H1 (cell line): Measurements from ENCODE around the gene MAPK1. TPM values are rescaled to one million over a fixed set of nuclear protein-coding genes. Genes with fewer than 3 reads are reported as not detected.

Experiments
- CTCF ChIA-PET: fragments of 300-600 bp; sonication (Branson Sonifier 250); formaldehyde crosslinking; loops from one replicate; lab custom pipeline; 2021; ENCODE audit not compliant: partially characterized antibody; lab: Charles Lee
- POLR2A ChIA-PET: fragments of 300-600 bp; sonication (Branson Sonifier 250); formaldehyde crosslinking; loops from one replicate; lab custom pipeline; 2021; ENCODE audit warnings: inconsistent platforms; ENCODE audit not compliant: partially characterized antibody; lab: Charles Lee
- DNase-seq, 2 experiments: peaks; one replicate each; pipeline versions ENCODE4 v3.0.0 to v3.0.0-alpha.2; 2010 to 2022; ENCODE audit warnings: low spot score in 2 of 2, low read depth in 1 of 2, mixed read lengths in 1 of 2
- FAIRE-seq: peaks from 2 replicates; lab custom pipeline; 2011; peaks lifted over from hg19 to GRCh38; lab: Jason Lieb, UNC
- H2AFZ ChIP-seq: 2 replicates; pipeline ENCODE4 v1.8.1; 2012; ENCODE audit warnings: low read length, inconsistent platforms
- H2AK5ac ChIP-seq: 2 replicates; pipeline ENCODE4 v1.6.1; 2013; ENCODE audit warnings: low read depth, low read length
- H2BK120ac ChIP-seq: replicated peaks from 2 replicates; pipeline ENCODE3; 2013; ENCODE audit warnings: low read depth, low read length, inconsistent platforms
- H2BK12ac ChIP-seq: 2 replicates; pipeline ENCODE4 v1.6.1; 2013; ENCODE audit warnings: low read depth, low read length
- H2BK15ac ChIP-seq: 2 replicates; pipeline ENCODE4 v1.6.1; 2013; ENCODE audit warnings: low read length
- H2BK20ac ChIP-seq: 2 replicates; pipeline ENCODE4 v1.6.1; 2013; ENCODE audit warnings: low read length
- H2BK5ac ChIP-seq: 2 replicates; pipeline ENCODE4 v1.6.1; 2013; ENCODE audit warnings: low read depth, low read length
- H3K14ac ChIP-seq: 2 replicates; pipeline ENCODE4 v1.6.1; 2013; ENCODE audit warnings: inconsistent platforms; ENCODE audit not compliant: insufficient read length
- H3K18ac ChIP-seq: 2 replicates; pipeline ENCODE4 v1.6.1; 2013; ENCODE audit warnings: low read length; ENCODE audit errors: extremely low read depth
- H3K23ac ChIP-seq: 2 replicates; pipeline ENCODE4 v1.6.1; 2013; ENCODE audit warnings: inconsistent platforms; ENCODE audit not compliant: insufficient read length
- H3K23me2 ChIP-seq: 2 replicates; pipeline ENCODE4 v1.6.1; 2013; ENCODE audit warnings: low read depth, low read length
- H3K27ac ChIP-seq: 2 replicates; pipeline ENCODE4 v1.6.1; 2011; ENCODE audit warnings: low read depth, low read length, inconsistent platforms
- H3K27me3 ChIP-seq, 4 experiments: replicated peaks in 1 of 4; 1 replicate in 1 of 4; 2 replicates in 3 of 4; pipeline versions ENCODE4 v1.6.1 to v1.8.1; 2011 to 2013; ENCODE audit warnings: low read length in 3 of 4, mild to moderate bottlenecking in 3 of 4, inconsistent platforms in 2 of 4, mixed read lengths in 2 of 4, moderate library complexity in 1 of 4; ENCODE audit not compliant: control insufficient read depth in 3 of 4, insufficient read depth in 3 of 4; ENCODE audit errors: extremely low read depth in 1 of 4
- H3K36me3 ChIP-seq, 4 experiments: 2 replicates each; pipeline versions ENCODE4 v1.6.1 to v1.8.1; 2011 to 2013; ENCODE audit warnings: mild to moderate bottlenecking in 4 of 4, low read length in 3 of 4, moderate library complexity in 2 of 4, control low read depth in 1 of 4, inconsistent platforms in 1 of 4; ENCODE audit not compliant: insufficient read depth in 4 of 4, control insufficient read depth in 2 of 4
- H3K4ac ChIP-seq: replicated peaks from 2 replicates; pipeline ENCODE3; 2013; ENCODE audit warnings: low read length, low read depth, mixed read lengths, inconsistent platforms; ENCODE audit not compliant: insufficient read length
- H3K4me1 ChIP-seq, 4 experiments: replicated peaks in 1 of 4; 1 replicate in 1 of 4; 2 replicates in 3 of 4; pipeline versions ENCODE4 v1.6.1 to v1.8.1; 2011 to 2013; ENCODE audit warnings: low read length in 3 of 4, inconsistent platforms in 2 of 4, mixed read lengths in 1 of 4; ENCODE audit not compliant: insufficient read depth in 4 of 4, control insufficient read depth in 3 of 4
- H3K4me2 ChIP-seq, 2 experiments: 2 replicates each; pipeline versions ENCODE4 v1.6.1 to v1.8.1; 2011 to 2013; ENCODE audit warnings: low read depth in 2 of 2, low read length in 2 of 2, control low read depth in 1 of 2, inconsistent platforms in 1 of 2, mild to moderate bottlenecking in 1 of 2; ENCODE audit not compliant: insufficient read depth in 1 of 2
- H3K4me3 ChIP-seq, 4 experiments: fragments of 200-600, 300-600 bp in 1 of 4; sonication (generic), shearing (Covaris generic), sonication (Bioruptor Twin) in 1 of 4; 2 replicates each; pipeline versions ENCODE4 v1.5.1 to v1.8.1; 2011 to 2016; ENCODE audit warnings: low read length in 4 of 4, low read depth in 3 of 4, control low read depth in 2 of 4, inconsistent platforms in 2 of 4, mild to moderate bottlenecking in 2 of 4, mixed read lengths in 1 of 4, moderate library complexity in 1 of 4; ENCODE audit not compliant: insufficient read depth in 2 of 4; ENCODE audit errors: extremely low read depth in 1 of 4
- H3K56ac ChIP-seq: replicated peaks from 2 replicates; pipeline ENCODE3; 2013; ENCODE audit warnings: low read depth, mild to moderate bottlenecking, mixed read lengths, low read length, inconsistent platforms; ENCODE audit not compliant: insufficient read length
- H3K79me1 ChIP-seq: 2 replicates; pipeline ENCODE4 v1.6.1; 2013; ENCODE audit warnings: low read depth, low read length, control low read depth
- H3K79me2 ChIP-seq, 2 experiments: 2 replicates each; pipeline versions ENCODE4 v1.6.1 to v1.8.1; 2012 to 2013; ENCODE audit warnings: low read length in 2 of 2, mild to moderate bottlenecking in 2 of 2, inconsistent platforms in 1 of 2; ENCODE audit not compliant: insufficient read depth in 2 of 2, control insufficient read depth in 1 of 2
- H3K9ac ChIP-seq, 4 experiments: replicated peaks in 1 of 4; 1 replicate in 1 of 4; 2 replicates in 3 of 4; pipeline versions ENCODE4 v1.6.1 to v1.8.1; 2011 to 2013; ENCODE audit warnings: low read depth in 3 of 4, low read length in 3 of 4, control low read depth in 2 of 4, mild to moderate bottlenecking in 2 of 4, moderate library complexity in 2 of 4, inconsistent platforms in 1 of 4; ENCODE audit errors: extremely low read depth in 1 of 4
- H3K9me3 ChIP-seq, 2 experiments: 2 replicates each; pipeline versions ENCODE4 v1.6.1 to v1.8.1; 2012 to 2013; ENCODE audit warnings: mild to moderate bottlenecking in 2 of 2, moderate library complexity in 2 of 2, control low read depth in 1 of 2, inconsistent platforms in 1 of 2, low read depth in 1 of 2, low read length in 1 of 2, mixed read lengths in 1 of 2; ENCODE audit not compliant: insufficient read depth in 2 of 2
- H4K20me1 ChIP-seq, 2 experiments: replicated peaks in 1 of 2; 2 replicates each; pipeline versions ENCODE3 to v1.8.1; 2011 to 2013; ENCODE audit warnings: inconsistent platforms in 2 of 2, low read length in 2 of 2, mild to moderate bottlenecking in 1 of 2; ENCODE audit not compliant: insufficient read depth in 2 of 2, control insufficient read depth in 1 of 2
- H4K5ac ChIP-seq: 2 replicates; pipeline ENCODE4 v1.6.1; 2013; ENCODE audit warnings: low read length, low read depth, mixed read lengths, inconsistent platforms; ENCODE audit not compliant: insufficient read length
- H4K8ac ChIP-seq: 2 replicates; pipeline ENCODE4 v1.8.0; 2013; ENCODE audit warnings: mild to moderate bottlenecking, moderate library complexity, low read length, inconsistent platforms; ENCODE audit not compliant: insufficient read depth; ENCODE audit errors: extremely low read depth
- H4K91ac ChIP-seq: replicated peaks from 2 replicates; pipeline ENCODE3; 2013; ENCODE audit warnings: low read length, mixed read lengths, inconsistent platforms; ENCODE audit not compliant: insufficient read length
- CBX8 ChIP-seq: fragments of 300-800, 300-1000 bp; sonication (generic); IDR thresholded peaks from 2 replicates; pipeline ENCODE4 v1.7.1; 2016; ENCODE audit warnings: low read depth, low read length, borderline replicate concordance
- HDAC2 ChIP-seq, 2 experiments: fragments of 300-600 bp in 1 of 2; sonication (generic) in 1 of 2; IDR thresholded peaks; 2 replicates each; pipeline ENCODE4 v1.6.1; 2011 to 2012; ENCODE audit warnings: low read depth in 2 of 2, low read length in 2 of 2, mild to moderate bottlenecking in 2 of 2, moderate library complexity in 2 of 2, borderline replicate concordance in 1 of 2, inconsistent platforms in 1 of 2
- JUN ChIP-seq: IDR thresholded peaks from 2 replicates; pipeline ENCODE4 v1.6.1; 2011; ENCODE audit warnings: low read depth, mild to moderate bottlenecking, improper control_type of control experiment, low read length
- KDM1A ChIP-seq: fragments of 200-600, 300-600 bp; sonication (generic); IDR thresholded peaks from 2 replicates; pipeline ENCODE4 v1.7.1; 2016; ENCODE audit warnings: mild to moderate bottlenecking, low read length, borderline replicate concordance
- MAFK ChIP-seq: IDR thresholded peaks from 2 replicates; pipeline ENCODE4 v1.6.1; 2012; ENCODE audit warnings: low read depth, mild to moderate bottlenecking, improper control_type of control experiment, low read length
- POLR2A ChIP-seq, 2 experiments: IDR thresholded peaks; 1 replicate in 1 of 2; 2 replicates in 1 of 2; pipeline ENCODE4 v1.6.1; 2011; ENCODE audit warnings: low read depth in 2 of 2, low read length in 2 of 2, mild to moderate bottlenecking in 2 of 2; ENCODE audit errors: control extremely low read depth in 1 of 2
- POLR2AphosphoS5 ChIP-seq: IDR thresholded peaks from 2 replicates; pipeline ENCODE4 v1.6.1; 2011; ENCODE audit warnings: low read depth, low read length
- RAD21 ChIP-seq, 2 experiments: IDR thresholded peaks in 1 of 2; conservative IDR thresholded peaks in 1 of 2; 2 replicates each; pipeline ENCODE4 v1.6.1; 2011; ENCODE audit warnings: low read depth in 2 of 2, low read length in 2 of 2, improper control_type of control experiment in 1 of 2, inconsistent platforms in 1 of 2, mild to moderate bottlenecking in 1 of 2, moderate library complexity in 1 of 2
- RNF2 ChIP-seq: fragments of 200-900, 300-1000 bp; sonication (generic); IDR thresholded peaks from 2 replicates; pipeline ENCODE4 v1.7.1; 2016; ENCODE audit warnings: borderline replicate concordance, low read depth, mild to moderate bottlenecking, antibody characterized with exemption, low read length; ENCODE audit not compliant: poor library complexity, severe bottlenecking; ENCODE audit errors: missing control alignments
- SP4 ChIP-seq: IDR thresholded peaks from 2 replicates; pipeline ENCODE4 v1.6.1; 2012; ENCODE audit warnings: low read length, inconsistent platforms
- SUZ12 ChIP-seq: fragments of 200-600 bp; sonication (generic); IDR thresholded peaks from 2 replicates; pipeline ENCODE4 v1.6.1; 2012; ENCODE audit warnings: mild to moderate bottlenecking, inconsistent platforms, low read length, moderate library complexity, mixed read lengths
- USF2 ChIP-seq: IDR thresholded peaks from 2 replicates; pipeline ENCODE4 v1.6.1; 2011; ENCODE audit warnings: low read length, improper control_type of control experiment
- WGBS, 2 experiments: shearing (Covaris generic) in 1 of 2; methylation state at CpG; one replicate each; pipeline versions ENCODE4 v1.1.6 to v1.1.7; 2013 to 2015; ENCODE audit warnings: low lambda C conversion rate in 2 of 2, mixed read lengths in 2 of 2, inconsistent platforms in 1 of 2, low coverage in 1 of 2, missing lambda C conversion rate in 1 of 2; ENCODE audit not compliant: insufficient replicate concordance in 2 of 2, insufficient coverage in 1 of 2, insufficient read length in 1 of 2; ENCODE audit errors: extremely low coverage in 1 of 2, missing lambda C conversion rate in 1 of 2; 5-methylcytosine and 5-hydroxymethylcytosine counted together
- polyA plus RNA-seq, 7 experiments: library from polyadenylated mRNA; depleted of rRNA in 3 of 7; stranded (reverse) in 5 of 7; unstranded in 2 of 7; fragments of >200 nt in 5 of 7; fragments of 200-250 nt in 2 of 7; gene quantifications; 1 replicate in 5 of 7; 2 replicates in 1 of 7; 4 replicates in 1 of 7; pipeline versions ENCODE4 v1.2.1 to v1.2.3, GENCODE V29; 2011 to 2013; ENCODE audit warnings: missing spikeins in 2 of 7, mixed read lengths in 2 of 7
- total RNA-seq: library from RNA; stranded (reverse); fragmentation: NEBNext Ultra II Directional; extraction: Animal tissue kit (Norgen Biotek cat#: 25700); gene quantifications from 2 replicates; pipeline ENCODE4 v1.2.1, GENCODE V29; 2021

The MAPK1 gene
- total and polyA plus RNA-seq, 2 of the 8 experiments (the other 6 are each of a cell fraction or from before 2014, with no cell fraction given): 28.1 to 101 TPM

GRCh38 chr22:21835378-21835777 lies 32.1 kb downstream of the MAPK1 start:
- Histone ChIP-seq H3K18ac (no peak overlapping the region), H3K9ac (no peak overlapping the region), H4K5ac (no peak overlapping the region), H4K20me1 (peaks cover 15 to 17% of the 10 kb centered on the region in 2 experiments), H3K9me3 (no peaks in the 10 kb centered on the region), H2BK20ac (no peak overlapping the region), H3K4ac (no peak overlapping the region), H2BK15ac (no peak overlapping the region), H3K4me3 (no peak overlapping the region), H3K27ac (no peak overlapping the region), H4K8ac (no peak overlapping the region), H2AK5ac (no peak overlapping the region), H3K4me1 (peaks cover 0 to 2% (median 0%) of the 10 kb centered on the region in 4 experiments; a peak in 4 of 7 replicates), H3K4me2 (no peak overlapping the region), H3K79me1 (peaks cover 6% of the 10 kb centered on the region), H3K79me2 (peaks cover 0 to 91% of the 10 kb centered on the region in 2 experiments), H2BK120ac (no peak overlapping the region), H3K27me3 (no peaks in the 10 kb centered on the region), H2BK12ac (no peak overlapping the region), H3K23ac (no peak overlapping the region), H3K23me2 (no peaks in the 10 kb centered on the region; the same call in 1 of the 2 replicates), H3K14ac (no peak overlapping the region), H2AFZ (no peak overlapping the region), H3K56ac (no peak overlapping the region), H3K36me3 (no peaks in the 10 kb centered on the region), H4K91ac (no peak overlapping the region), H2BK5ac (no peak overlapping the region)
- WGBS, 2 experiments: 80% methylated on average over 2 of the region's 2 CpGs; no CpG with 5 or more reads in 1 of the 2 experiments
- ChIA-PET CTCF (interaction anchor here (0.6 to 2.4 kb wide), 4 partner anchors 10 to 118 kb away, joined by 3 to 5 read pairs (median 4); partner anchors contain the start of gene PPM1F), POLR2A (interaction anchor here (1.1 to 1.3 kb wide), 3 partner anchors 10 to 86 kb away, joined by 3 to 4 read pairs (median 3); no protein-coding TSS in a partner anchor)
- DNase-seq: no peak
- no peak for FAIRE-seq
- TF ChIP-seq RAD21 (IDR thresholded peaks at IDR 0.05 in 1 of 2, conservative IDR thresholded peaks at IDR 0.05 in 1 of 2; ENCODE audit: low read depth in 2 of 2, low read length in 2 of 2) (no peak), POLR2A (IDR thresholded peaks at IDR 0.05; ENCODE audit: control extremely low read depth in 1 of 2, low read depth in 2 of 2, low read length in 2 of 2) (no peak), CBX8 (no peak), SUZ12 (no peak), JUN (no peak), USF2 (no peak), RNF2 (no peak), KDM1A (no peak), POLR2AphosphoS5 (no peak), SP4 (no peak), MAFK (no peak), HDAC2 (IDR thresholded peaks at IDR 0.05; ENCODE audit: borderline replicate concordance in 1 of 2, low read depth in 2 of 2, low read length in 2 of 2) (no peak)
